ENCODE results near the gene PDE8B.

GRCh38 chr5:77181173-77181572 lies 29.3 kb upstream of the PDE8B start:
- TF ChIP-seq ZNF274 (IDR thresholded peaks at IDR 0.05; ENCODE audit: low read depth, low read length) (no peak), SUZ12 (IDR thresholded peaks at IDR 0.05; ENCODE audit: extremely low read depth, insufficient read depth, insufficient read length) (no peak), YY1 (IDR thresholded peaks at IDR 0.05; ENCODE audit: insufficient read depth, insufficient read length) (no peak)

Measured in NT2/D1 (cell line).